ENCODE data around the gene SALL3. TPM values are rescaled to one million over a fixed set of nuclear protein-coding genes. Genes with fewer than 3 reads are reported as not detected.
"Not testable (repeated sequence)": the region's sequence is repeated elsewhere in the genome, so short reads cannot be mapped to it uniquely, and the experiment has no call there.

Gene SALL3
- total RNA-seq, 1 donor from 2014 or later: 0.08 TPM

DNA sequence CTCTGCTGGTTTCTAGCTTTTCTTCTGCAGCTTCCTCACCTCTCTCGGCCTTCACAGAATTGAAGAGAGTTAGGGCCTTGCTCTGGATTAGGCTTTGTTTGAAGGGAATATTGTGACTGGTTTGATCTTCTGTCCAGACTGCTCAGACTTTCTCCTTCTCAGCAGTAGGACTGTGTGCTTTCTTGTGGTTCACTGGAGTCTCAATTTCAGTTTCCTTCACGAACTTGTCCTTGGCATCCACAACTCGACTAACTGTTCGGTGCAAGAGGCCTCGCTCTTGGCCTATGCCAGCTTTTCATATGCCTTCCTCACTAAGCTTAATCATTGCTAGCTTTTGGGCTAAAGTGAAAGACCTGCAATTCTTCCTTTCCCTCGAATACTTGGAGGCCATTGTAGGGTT, 18.9 kb upstream of the SALL3 start:
- DNase-seq: no peak
- intact Hi-C loops (cut with DNase I): no loop called here
- ATAC-seq (ENCODE audit: poor library complexity): no peak

DNA sequence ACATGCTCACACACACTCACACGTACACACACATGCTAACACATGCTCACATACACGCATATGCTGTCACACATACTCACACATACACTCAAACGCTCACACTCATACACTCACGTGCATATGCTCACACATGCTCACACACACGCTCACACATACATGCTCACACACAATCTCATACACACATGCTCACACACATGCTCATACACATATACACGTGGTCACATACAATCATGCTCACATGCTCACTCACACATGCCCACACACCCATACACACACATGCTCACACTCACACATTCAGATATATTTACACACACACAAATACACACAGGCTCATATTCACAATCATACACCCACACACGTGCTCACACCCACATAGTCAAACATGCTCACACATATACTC, 17.5 kb upstream of the SALL3 start:
- ATAC-seq (ENCODE audit: poor library complexity) (no peak), DNase-seq (no peak)
- intact Hi-C loops (cut with DNase I): no loop called here

DNA sequence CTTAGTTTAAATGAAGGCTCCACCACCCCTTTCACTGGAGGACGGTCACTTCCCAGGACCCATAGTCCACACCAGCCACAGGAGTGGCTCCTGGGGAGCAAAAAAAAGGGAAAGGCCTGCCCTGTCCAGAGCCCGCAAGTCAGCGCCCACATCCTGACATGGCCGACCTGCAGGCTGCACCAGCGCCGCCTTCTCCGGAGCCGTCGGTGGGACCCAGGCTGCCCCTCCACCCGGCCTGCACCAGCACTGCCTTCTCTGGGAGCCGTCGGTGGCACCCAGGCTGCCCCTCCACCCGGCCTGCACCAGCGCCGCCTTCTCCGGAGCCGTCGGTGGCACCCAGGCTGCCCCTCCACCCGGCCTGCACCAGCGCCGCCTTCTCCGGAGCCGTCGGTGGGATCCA, 14.9 kb upstream of the SALL3 start:
- ATAC-seq (ENCODE audit: poor library complexity); intact Hi-C loops (cut with DNase I): not testable (repeated sequence)

DNA sequence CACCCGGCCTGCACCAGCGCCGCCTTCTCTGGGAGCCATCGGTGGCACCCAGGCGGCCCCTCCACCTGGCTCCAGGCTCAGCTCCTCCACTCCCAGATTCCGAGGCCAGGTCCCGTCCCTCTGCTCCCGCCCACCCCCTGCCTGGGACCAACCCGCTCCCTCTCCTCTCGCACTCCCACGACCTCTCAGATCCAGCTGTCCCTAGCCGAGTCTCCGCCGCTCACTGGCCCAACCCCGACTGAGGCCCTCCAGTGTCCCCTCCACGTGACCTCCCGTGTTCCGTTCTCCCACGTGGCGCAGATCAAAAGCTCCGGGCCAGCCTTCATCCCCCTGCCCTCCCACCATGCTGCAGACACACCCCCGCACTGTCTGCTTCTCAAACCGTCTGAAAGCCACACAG, 14.4 kb upstream of the SALL3 start:
- intact Hi-C loops (cut with DNase I): no loop called here
- no peak for DNase-seq
- no peak for ATAC-seq (ENCODE audit: poor library complexity)

More for the DNA sequence above, 14.9 kb upstream of the SALL3 start:
- DNase-seq: not testable (repeated sequence)

DNA sequence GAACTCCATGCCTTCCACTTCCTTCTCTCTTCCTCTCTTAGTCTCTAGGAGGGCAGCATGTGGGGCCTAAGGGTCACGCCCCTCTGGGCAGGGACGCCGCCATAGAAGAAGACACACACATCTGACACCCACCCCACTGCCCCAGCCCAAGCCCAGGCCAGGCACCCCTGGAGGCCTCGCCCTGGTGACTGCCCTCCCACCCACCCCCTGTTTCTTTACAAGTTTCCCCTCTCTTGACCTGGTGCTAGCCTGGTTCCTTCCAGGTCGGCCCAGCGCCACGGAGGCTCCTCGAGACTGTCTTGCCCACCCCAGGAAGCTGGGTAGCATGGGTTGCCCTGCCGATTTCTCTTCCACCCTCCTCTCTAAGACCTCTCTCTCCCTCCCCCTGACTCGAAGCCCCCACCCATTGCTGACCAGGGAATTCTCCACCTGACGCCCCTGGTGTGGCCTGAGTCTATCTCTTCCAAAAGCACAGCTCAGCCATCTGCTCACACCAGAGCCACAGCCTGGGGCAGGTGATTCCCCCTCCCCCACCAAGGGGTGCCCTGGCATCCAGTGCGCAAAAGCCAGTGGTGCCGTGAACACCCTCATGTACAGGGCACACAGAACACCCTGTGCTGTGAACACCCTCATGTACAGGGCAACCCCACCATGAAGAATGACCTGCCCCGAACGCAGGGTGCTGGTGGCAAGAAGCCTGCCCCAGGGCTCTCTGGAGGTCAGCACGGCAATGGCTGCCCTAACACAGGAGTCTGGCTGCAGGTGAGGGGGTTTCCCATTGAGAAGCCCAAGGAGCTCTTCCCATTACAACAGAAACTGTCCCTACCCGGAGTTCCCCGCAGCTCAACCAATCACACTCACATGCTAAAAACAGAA, 13.5 kb upstream of the SALL3 start:
- no peak for DNase-seq
- intact Hi-C loops (cut with DNase I): no loop called here
- ATAC-seq (ENCODE audit: poor library complexity): no peak

DNA sequence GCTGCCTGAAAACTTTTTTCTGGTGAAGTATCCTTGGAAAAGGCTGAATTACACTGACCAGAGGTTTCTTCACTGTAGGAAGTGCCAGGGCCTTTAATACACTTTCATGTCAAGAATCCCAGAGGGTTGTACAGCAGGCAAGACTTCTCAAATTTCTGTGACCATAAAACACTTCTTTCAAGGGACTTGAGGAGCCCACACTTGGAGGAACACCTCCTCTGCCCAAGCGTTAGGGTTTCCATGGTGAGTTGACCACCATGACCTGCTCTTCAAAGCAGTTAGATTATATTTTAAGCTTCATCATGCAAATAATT, 12.9 kb upstream of the SALL3 start:
- ATAC-seq (ENCODE audit: poor library complexity): no peak
- intact Hi-C loops (cut with DNase I): no loop called here
- DNase-seq: no peak

DNA sequence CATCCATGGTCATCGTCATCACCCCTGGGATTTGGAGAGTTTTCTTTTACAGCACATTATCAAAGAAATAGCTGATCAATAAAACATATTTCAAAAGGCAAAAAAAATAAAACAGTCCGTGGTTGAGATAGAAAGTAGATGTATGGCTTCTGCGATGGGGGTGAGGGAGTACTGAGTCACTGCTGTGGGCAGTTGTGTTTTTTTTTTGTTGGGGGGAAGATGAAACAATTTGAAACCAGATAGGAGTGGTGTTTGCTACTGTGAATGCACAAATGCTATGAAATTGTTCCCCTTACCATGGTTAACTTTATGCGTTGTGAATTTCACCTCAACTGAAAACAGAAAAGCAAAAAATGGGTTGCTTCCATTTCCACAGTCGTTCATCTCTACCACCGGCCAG, 11.9 kb upstream of the SALL3 start:
- intact Hi-C loops (cut with DNase I): no loop called here
- DNase-seq: no peak
- ATAC-seq (ENCODE audit: poor library complexity): no peak

DNA sequence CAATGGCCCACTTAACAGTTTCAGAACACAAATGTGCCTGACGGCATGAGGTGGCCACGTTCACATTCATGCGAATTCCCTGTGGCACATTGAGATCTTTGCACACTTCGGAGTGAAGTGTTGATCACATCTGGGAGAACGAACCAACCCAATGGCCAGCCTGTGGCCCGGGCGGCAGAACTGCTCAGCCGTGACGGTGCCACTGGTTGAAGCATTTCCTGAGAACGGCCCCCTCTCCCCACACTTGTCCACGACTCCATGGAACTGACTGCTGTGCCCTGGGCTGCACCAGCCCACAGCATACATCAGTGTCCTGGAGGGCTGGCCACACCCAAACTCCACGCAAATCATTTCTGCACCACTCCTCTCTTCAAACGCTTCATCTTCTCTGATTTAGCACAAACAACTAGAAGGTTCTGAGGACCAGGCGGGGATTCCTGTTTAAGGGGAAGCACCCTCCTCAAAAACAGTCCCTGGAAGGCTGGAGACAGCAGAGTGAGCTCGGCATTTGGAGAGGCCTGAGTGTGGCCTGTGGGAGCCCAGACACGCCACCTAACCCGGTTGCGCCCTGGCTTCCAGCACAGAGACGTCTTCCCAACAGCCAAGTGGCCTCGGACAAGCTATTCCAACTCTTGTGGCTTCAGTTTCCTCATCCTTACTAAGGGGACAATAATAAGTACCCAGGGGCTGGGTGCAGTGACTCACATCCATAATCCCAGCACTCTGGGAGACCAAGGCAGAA, 9.9 kb upstream of the SALL3 start:
- intact Hi-C loops (cut with DNase I): no loop called here

DNA sequence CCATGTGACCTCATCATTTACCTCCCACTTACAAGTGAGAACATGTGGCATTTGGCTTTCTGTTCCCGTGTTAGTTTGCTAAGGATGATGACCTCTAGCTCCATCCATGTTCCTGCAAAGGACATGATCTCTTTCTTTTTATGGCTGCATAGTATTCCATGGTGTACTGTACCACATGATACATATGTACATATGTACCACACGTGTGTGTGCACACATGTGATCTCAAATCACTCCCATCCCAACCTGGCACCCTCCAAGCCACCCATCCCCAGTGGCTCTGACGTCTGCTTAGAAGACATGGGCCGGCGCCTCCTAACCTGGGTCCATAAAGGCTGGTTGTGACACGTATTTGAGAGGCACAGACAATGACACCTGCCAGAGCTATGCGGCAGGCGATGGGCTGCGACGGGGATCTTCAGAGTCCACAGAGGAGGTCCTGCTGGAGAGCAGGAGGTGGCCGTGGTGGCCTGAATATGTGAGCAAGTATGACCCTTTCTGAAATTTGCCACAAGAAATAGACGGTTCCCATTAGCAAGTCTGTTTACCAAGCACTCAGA, 8.8 kb upstream of the SALL3 start:
- intact Hi-C loops (cut with DNase I): no loop called here
- ATAC-seq (ENCODE audit: poor library complexity) (no peak), DNase-seq (no peak)

More for the DNA sequence above, 9.9 kb upstream of the SALL3 start:
- DNase-seq (no peak), ATAC-seq (ENCODE audit: poor library complexity) (no peak)

DNA sequence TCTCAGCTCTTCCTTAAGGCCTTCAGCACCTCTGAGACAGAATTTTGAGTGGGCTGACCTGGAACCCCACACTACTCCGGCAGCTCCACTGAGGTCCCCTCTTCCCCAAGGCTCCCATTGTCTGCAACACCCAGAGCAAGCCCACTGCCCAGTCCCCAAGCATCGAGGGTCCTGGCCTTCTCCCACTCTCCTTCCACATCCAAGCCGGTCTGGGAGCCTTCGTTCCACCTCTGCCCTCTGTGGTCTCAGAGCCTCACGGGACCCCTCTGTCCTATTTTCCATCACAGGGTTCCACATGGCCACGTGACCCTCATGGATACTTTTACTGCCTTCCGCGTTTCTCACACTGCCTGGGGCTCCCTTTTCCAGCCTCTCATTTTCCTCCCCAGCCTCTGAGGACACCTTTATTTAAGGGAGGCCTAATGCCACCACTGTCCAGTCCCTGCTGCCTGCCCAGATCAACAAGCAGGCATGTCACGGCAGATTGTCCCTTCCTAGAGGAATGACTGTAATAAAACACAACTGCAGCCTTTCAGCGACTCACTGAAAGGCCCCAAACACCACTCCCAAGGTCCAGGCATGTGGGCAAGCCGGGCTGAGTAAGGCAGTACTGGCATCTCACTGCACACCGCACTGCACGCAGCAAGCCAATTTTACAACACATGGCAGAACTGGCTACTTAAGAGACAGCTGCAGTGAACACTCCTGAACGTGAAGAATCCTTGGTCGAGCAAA, 7.9 kb upstream of the SALL3 start:
- intact Hi-C loops (cut with DNase I): no loop called here
- no peak for DNase-seq
- ATAC-seq (ENCODE audit: poor library complexity): no peak

DNA sequence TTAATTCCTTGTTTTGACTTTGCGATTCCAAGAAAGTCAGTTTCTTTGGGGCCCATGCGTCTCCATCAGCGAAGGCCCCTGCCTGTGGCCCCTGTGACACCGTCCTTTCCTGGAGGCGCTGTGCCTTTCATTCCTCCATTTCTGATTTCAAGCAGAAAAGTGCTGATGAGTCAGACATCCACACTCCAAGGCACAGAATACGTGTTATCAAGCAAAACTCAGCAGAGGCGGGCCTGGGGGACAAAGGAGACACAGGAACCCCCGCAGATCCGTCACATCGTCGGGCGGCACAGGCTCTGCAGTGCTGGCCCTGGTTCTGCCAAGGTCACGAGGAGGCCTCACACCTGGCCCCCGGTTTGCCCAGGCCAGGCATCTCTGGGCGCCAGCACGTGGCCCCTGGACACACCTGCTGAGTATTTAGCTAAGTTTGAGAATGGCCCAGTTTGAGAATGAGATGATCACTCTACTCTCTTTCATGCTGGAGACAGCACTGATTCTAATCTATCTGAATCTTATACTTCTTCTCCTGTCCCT, 7.2 kb upstream of the SALL3 start:
- intact Hi-C loops (cut with DNase I): no loop called here
- DNase-seq (no peak), ATAC-seq (ENCODE audit: poor library complexity) (no peak)

DNA sequence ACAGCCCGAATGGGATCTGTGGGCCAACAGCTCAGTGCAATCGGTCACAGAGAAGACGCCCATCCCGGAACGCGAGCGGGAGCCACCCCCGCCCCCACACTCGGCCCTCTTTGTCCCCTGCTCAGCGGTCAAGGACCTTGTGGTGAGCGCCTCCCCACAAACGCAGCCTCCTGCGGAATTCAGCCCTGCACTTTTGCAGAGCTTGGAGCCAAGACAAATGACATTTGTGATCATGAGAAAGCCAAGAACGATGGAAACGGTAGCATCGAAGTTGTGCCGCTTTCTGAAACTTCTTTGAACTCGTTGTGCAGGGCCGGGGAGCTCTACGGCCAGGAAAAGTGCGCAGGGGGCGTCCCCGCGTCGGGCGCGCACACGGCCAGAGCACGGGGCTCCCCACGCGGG, 6.7 kb upstream of the SALL3 start:
- intact Hi-C loops (cut with DNase I): no loop called here
- ATAC-seq (ENCODE audit: poor library complexity) (no peak), DNase-seq (no peak)

DNA sequence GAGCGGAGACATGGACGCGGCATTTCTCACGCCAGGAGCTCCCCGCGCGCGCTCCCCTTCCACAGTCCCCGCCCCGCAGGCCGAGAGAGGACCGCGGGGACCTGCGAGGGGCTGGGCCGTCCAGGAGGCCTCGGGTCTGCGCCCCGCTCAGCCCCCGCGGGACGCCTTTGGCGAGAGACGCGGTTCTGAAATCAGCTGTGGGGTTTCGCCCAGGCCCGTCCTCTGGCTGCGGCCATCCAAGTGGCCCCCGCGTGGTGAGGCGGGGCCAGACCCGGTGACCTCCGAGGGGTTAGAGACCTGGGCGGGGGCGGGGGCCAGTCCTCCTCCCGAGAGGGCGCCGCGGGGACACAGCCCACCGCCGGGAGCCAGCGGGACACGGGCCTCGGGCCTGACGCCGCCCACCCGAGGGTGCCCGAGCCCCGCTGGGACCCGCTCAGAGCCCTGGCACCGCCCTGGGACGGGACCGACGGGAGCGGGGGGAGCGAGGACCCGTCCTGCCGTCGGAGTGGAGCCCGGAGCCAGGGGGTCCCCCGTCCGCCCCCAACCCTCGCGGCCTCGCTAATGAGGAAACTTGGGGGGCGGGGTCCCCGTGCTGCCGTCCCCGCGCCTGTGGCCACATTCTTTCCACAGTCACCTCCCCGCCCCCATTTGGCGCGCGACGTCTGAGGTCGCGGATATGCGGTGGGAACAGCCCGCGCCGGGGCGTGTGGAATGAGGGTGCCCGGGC, 6.1 kb upstream of the SALL3 start:
- DNase-seq (no peak), ATAC-seq (ENCODE audit: poor library complexity) (no peak)
- intact Hi-C loops (cut with DNase I): no loop called here

DNA sequence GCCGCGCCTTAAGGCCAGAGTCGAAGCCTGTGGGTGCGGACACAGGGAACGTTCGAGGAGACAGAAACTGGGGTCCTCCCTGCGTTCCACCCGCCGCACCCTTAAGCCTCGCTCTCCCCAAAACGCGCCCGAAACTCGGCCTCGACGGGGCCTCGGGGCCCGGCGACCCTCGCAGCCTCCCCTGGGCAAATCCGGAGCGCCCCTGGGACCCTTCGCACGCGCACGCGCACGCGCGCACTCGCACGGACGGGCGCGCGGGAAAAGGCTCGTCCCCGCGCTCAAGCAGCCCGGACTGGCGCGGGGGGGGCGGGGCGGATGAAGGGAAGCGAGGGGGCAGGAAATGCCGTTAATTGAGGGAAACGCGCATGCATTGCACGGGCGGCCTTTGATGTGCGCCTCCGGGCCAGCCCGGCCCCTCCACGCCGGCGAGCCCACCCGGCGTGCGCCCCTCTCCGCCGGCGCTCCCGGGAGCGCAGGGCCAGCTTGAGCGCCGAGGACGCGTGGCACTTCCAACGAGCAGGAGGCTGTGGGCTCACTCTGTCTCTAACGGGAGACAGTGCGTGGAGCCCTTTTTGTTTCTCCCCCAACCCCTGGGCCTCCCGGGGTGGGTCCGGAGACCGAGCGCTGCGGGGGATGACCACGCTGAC, 5.4 kb upstream of the SALL3 start:
- intact Hi-C loops (cut with DNase I): no loop called here
- ATAC-seq (ENCODE audit: poor library complexity): no peak
- DNase-seq: no peak

DNA sequence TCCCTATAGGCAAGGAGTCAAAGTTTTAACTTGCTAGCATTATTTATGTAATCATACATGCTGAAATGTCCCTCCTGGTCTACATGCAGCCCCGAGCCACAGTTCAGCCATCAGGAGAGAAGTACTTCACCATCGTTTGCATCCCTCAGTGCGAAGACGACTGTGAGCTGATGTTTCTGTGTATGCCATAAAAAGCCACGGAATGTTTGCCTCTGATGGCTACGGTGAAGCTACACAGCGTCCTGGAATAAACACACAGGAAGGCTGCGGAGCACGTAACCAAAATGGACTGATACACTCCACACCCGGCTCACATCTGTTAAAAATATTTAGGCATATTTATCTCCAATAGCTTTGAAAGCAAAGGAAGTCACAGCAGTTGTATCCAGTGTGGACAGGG, 4.3 kb upstream of the SALL3 start:
- ATAC-seq (ENCODE audit: poor library complexity): no peak
- intact Hi-C loops (cut with DNase I): no loop called here
- DNase-seq: no peak

DNA sequence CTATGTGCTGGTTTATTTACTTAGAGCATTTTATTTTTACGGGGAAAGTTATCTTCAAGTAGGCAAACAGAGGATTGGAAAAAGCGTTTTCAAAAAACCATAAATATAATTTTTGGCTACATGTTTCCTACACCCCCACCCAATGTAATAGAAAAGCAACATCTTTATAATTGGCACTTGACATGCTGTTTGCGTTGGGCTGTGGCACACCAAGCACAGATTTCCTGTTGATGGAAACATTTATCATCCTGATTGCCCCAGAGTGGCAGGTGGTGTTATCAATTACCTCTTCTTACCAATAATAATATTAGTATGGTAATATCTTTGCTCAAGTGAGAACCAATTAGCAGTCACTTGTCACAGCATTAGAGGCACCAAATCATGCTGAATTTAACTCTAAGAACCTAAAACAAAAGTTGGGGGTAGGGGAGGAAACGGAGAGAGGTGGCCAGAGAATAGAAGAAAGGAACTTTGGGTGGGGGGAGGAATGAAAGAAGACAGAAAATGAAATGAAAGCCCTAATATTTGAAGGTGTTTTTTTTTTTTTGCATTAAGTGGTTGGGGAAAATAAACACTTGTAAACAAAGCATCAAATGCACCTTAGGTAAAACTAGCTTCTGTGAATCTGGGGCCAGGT, 3.8 kb upstream of the SALL3 start:
- intact Hi-C loops (cut with DNase I): no loop called here
- no peak for ATAC-seq (ENCODE audit: poor library complexity)

DNA sequence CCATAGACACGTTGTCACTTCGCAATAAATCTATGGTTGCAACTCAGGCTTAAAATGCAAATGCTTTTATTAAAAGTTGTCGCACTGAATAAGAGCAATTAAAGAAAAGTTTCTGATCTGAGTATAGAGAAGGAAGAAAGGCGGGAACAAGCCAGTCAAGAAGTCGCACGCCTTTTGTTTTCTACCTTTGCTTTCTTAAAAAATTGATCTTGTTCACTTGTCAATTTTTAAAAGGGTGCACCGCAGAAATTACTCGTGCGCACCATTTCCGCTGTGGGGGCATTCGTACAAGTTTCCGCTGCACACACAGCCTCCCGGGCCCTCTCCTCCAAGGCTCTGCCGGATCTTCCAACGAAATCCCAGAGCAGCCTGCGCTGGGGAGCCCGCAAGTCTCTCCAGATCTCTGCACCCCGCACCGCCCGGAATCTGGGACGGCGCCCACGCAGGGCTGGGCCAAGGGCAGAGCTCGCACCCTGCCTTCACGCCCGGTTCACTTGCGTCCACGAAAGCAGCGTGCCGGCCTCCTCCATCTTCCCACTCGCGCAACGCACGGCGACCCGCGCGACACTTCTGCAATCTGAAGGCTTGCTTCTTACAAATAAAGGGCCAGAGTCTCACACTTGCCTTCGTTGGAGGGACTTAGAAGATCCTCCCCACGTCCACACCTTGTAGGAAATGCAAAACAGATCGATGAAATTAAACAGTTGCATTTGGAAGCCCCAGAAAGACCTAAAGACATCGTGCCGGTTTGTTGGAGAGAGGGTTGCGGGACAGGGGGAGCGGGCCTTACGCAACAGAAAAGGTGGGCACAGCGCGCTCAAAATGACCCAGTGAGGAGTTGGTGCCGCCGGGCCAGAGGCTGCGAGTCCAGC, 2.6 kb upstream of the SALL3 start:
- ATAC-seq (ENCODE audit: poor library complexity) (no peak), DNase-seq (no peak)
- intact Hi-C loops (cut with DNase I): no loop called here

More for the DNA sequence above, 3.8 kb upstream of the SALL3 start:
- no peak for DNase-seq

Measured in Right ventricle myocardium superior (tissue), 1 donor.